ENCODE data around the gene GBF1. TPM values are rescaled to one million over a fixed set of nuclear protein-coding genes. Genes with fewer than 3 reads are reported as not detected.

GBF1 gene
- total RNA-seq, 1 experiment from 2014 or later = 23.7 TPM

- Histone ChIP-seq H2BK120ac (ENCODE audit: low read depth, low read length, poor library complexity, severe bottlenecking) (no peak overlapping the region), H3K27me3 (ENCODE audit: insufficient read depth, low read length) (no peaks in the 10 kb centered on the region), H2AK5ac (ENCODE audit: insufficient read length, low read length) (no peak overlapping the region), H3K18ac (ENCODE audit: insufficient read length, low read depth, low read length) (no peak overlapping the region), H2BK5ac (ENCODE audit: insufficient read length, low read length) (no peak overlapping the region), H3K4ac (ENCODE audit: low read depth, low read length) (no peak overlapping the region), H3K79me2 (ENCODE audit: insufficient read depth, low read length) (no peaks in the 10 kb centered on the region), H4K8ac (replicated peaks; ENCODE audit: insufficient read length, low read depth, low read length) (no peak overlapping the region), H3K23ac (ENCODE audit: insufficient read length, low read depth, low read length) (no peak overlapping the region), H3K27ac (ENCODE audit: insufficient read length, low read depth, low read length) (no peak overlapping the region), H3K23me2 (ENCODE audit: insufficient read length, low read depth, low read length, poor library complexity, severe bottlenecking) (no peaks in the 10 kb centered on the region), H2BK12ac (ENCODE audit: insufficient read length, low read depth, low read length) (no peak overlapping the region), H3T11ph (ENCODE audit: low read length) (no peak overlapping the region), H4K20me1 (ENCODE audit: control insufficient read depth, insufficient read depth, insufficient read length) (no peaks in the 10 kb centered on the region), H3K4me1 (ENCODE audit: insufficient read depth, low read length) (no peaks in the 10 kb centered on the region), H3K56ac (ENCODE audit: insufficient read length, low read depth, low read length) (no peak overlapping the region), H4K5ac (ENCODE audit: insufficient read length, low read depth, low read length) (no peak overlapping the region), H2BK15ac (ENCODE audit: low read depth, low read length) (no peak overlapping the region), H3K14ac (ENCODE audit: insufficient read depth, low read length) (no peak overlapping the region), H3K79me1 (ENCODE audit: insufficient read depth, low read depth, low read length, poor library complexity, severe bottlenecking) (no peaks in the 10 kb centered on the region), H3K4me2 (ENCODE audit: insufficient read depth, insufficient read length, low read length) (no peak overlapping the region), H4K91ac (ENCODE audit: insufficient read length, low read depth, low read length) (no peak overlapping the region), H2AFZ (ENCODE audit: low read length) (no peak overlapping the region), H2BK20ac (ENCODE audit: low read depth, low read length, poor library complexity, severe bottlenecking) (no peak overlapping the region), H3K9ac (ENCODE audit: extremely low read depth, insufficient read length, low read length) (no peak overlapping the region), H3K9me3 (ENCODE audit: control insufficient read depth, low read depth, low read length) (no peaks in the 10 kb centered on the region)
- peaks cover 17 to 54% (median 31%) of the 10 kb centered on the region in 3 experiments for H3K36me3 Mint-ChIP-seq (ENCODE audit: insufficient read depth in 1 of 3, low read depth in 3 of 3)
- TF ChIP-seq CTCF (conservative IDR thresholded peaks at IDR 0.05) = no peak
- H3K4me3 Mint-ChIP-seq = no peak overlapping the region; a peak in 1 of 5 replicates
- DNase-seq = no peak
- H3K9me3 Mint-ChIP-seq = 0 out of 5 replicates have a peak, but pooled peaks cover 0 to 4% of the 10 kb centered on the region in 2 experiments
- no peak overlapping the region; a peak in 1 of 7 replicates for H3K27ac Mint-ChIP-seq
- H3K4me1 Mint-ChIP-seq = no peaks in the 10 kb centered on the region
- no CpG with 5 or more reads among the region's 2 CpGs for WGBS (ENCODE audit: extremely low coverage, insufficient read length, low lambda C conversion rate)
- H3K27me3 Mint-ChIP-seq (ENCODE audit: low read depth) = no peaks in the 10 kb centered on the region
These were observed 130.5 kb downstream of the GBF1 start for GRCh38 chr10:102375867-102376266.
